ENCODE data around the gene PLXNA4.

PLXNA4 gene

GRCh38 chr7:132103718-132104117 lies 472.6 kb downstream of the PLXNA4 start:
- ChIA-PET CTCF (interaction anchor here (0.6 kb wide), 1 partner anchor 159 kb away, joined by 3 read pairs; no protein-coding TSS in a partner anchor), POLR2A (no interaction called here)
- no peak for TF ChIP-seq ZNF664 (tag by site-specific recombination; IDR thresholded peaks at IDR 0.05)
- TF ChIP-seq ZSCAN5A (tag by site-specific recombination; IDR thresholded peaks at IDR 0.05), result no peak
- TF ChIP-seq KLF1 (tag by site-specific recombination; IDR thresholded peaks at IDR 0.05), result no peak
- TF ChIP-seq ZNF184 (tag by site-specific recombination; IDR thresholded peaks at IDR 0.05), result no peak
- TF ChIP-seq GFI1B (tag by site-specific recombination; IDR thresholded peaks at IDR 0.05), result no peak
- no peak for TF ChIP-seq ZBTB11 (tag by site-specific recombination; conservative IDR thresholded peaks at IDR 0.05; ENCODE audit: low read depth)
- TF ChIP-seq, protein P1, sequence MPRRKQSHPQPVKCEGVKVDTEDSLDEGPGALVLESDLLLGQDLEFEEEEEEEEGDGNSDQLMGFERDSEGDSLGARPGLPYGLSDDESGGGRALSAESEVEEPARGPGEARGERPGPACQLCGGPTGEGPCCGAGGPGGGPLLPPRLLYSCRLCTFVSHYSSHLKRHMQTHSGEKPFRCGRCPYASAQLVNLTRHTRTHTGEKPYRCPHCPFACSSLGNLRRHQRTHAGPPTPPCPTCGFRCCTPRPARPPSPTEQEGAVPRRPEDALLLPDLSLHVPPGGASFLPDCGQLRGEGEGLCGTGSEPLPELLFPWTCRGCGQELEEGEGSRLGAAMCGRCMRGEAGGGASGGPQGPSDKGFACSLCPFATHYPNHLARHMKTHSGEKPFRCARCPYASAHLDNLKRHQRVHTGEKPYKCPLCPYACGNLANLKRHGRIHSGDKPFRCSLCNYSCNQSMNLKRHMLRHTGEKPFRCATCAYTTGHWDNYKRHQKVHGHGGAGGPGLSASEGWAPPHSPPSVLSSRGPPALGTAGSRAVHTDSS (tag by site-specific recombination; IDR thresholded peaks at IDR 0.05), result no peak
- no peak for TF ChIP-seq ZNF707 (tag by site-specific recombination; IDR thresholded peaks at IDR 0.05)
- no peak for TF ChIP-seq KLF17 (tag by site-specific recombination; IDR thresholded peaks at IDR 0.05)
- no peak for TF ChIP-seq SCRT2 (tag by site-specific recombination; IDR thresholded peaks at IDR 0.05)
- no peaks in the 10 kb centered on the region for H3K4me1 ChIP-seq (ENCODE audit: control insufficient read depth, insufficient read depth, low read length)
- no peaks in the 10 kb centered on the region for H3K36me3 ChIP-seq (ENCODE audit: control insufficient read depth in 2 of 2, insufficient read depth in 1 of 2, low read length in 2 of 2)
- H3K4me3 ChIP-seq (ENCODE audit: low read depth, low read length), result no peak overlapping the region
- no peaks in the 10 kb centered on the region for H3K9me3 ChIP-seq (ENCODE audit: control insufficient read depth, insufficient read depth, low read depth, low read length)
- H3K27ac ChIP-seq (ENCODE audit: extremely low read depth, low read depth, low read length), result no peak overlapping the region

GRCh38 chr7:132102942-132103341 lies 473.3 kb downstream of the PLXNA4 start:
- CTCF ChIA-PET, result no interaction called here
- Histone ChIP-seq H3K27ac (ENCODE audit: extremely low read depth, low read depth, low read length) (no peak overlapping the region), H3K4me3 (ENCODE audit: low read depth, low read length) (no peak overlapping the region), H3K9me3 (ENCODE audit: control insufficient read depth, insufficient read depth, low read depth, low read length) (no peaks in the 10 kb centered on the region), H3K36me3 (ENCODE audit: control insufficient read depth in 2 of 2, insufficient read depth in 1 of 2, low read length in 2 of 2) (no peaks in the 10 kb centered on the region), H3K4me1 (ENCODE audit: control insufficient read depth, insufficient read depth, low read length) (no peaks in the 10 kb centered on the region)
- POLR2A ChIA-PET, result no interaction called here
- TF ChIP-seq KLF8 (tag by site-specific recombination; IDR thresholded peaks at IDR 0.05) (no peak), ZBTB7A (tag by site-specific recombination; IDR thresholded peaks at IDR 0.05; ENCODE audit: low read depth) (no peak), ZBTB1 (tag by site-specific recombination; IDR thresholded peaks at IDR 0.05) (no peak), ZNF324 (tag by site-specific recombination; IDR thresholded peaks at IDR 0.05) (no peak), ZNF580 (tag by site-specific recombination; IDR thresholded peaks at IDR 0.05) (no peak), KLF9 (tag by site-specific recombination; IDR thresholded peaks at IDR 0.05; ENCODE audit: low read depth) (no peak), ZNF2 (tag by site-specific recombination; IDR thresholded peaks at IDR 0.05) (no peak), ZNF416 (tag by site-specific recombination; IDR thresholded peaks at IDR 0.05) (no peak)
- TF ChIP-seq, protein P2, sequence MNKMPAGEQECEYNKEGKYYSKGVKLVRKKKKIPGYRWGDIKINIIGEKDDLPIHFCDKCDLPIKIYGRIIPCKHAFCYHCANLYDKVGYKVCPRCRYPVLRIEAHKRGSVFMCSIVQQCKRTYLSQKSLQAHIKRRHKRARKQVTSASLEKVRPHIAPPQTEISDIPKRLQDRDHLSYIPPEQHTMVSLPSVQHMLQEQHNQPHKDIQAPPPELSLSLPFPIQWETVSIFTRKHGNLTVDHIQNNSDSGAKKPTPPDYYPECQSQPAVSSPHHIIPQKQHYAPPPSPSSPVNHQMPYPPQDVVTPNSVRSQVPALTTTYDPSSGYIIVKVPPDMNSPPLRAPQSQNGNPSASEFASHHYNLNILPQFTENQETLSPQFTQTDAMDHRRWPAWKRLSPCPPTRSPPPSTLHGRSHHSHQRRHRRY (tag by site-specific recombination; IDR thresholded peaks at IDR 0.05), result no peak

Measured in HEK293 (cell line).